ENCODE results near the gene LYPD5. TPM values are rescaled to one million over a fixed set of nuclear protein-coding genes. Genes with fewer than 3 reads are reported as not detected.
A peak's percentile ranks its signal among the peaks of the same experiment; 100 is the strongest.
"Not testable (repeated sequence)": the region's sequence is repeated elsewhere in the genome, so short reads cannot be mapped to it uniquely, and the experiment has no call there.

LYPD5 gene
- total RNA-seq, 1 donor from 2014 or later: 2.0 TPM

DNA sequence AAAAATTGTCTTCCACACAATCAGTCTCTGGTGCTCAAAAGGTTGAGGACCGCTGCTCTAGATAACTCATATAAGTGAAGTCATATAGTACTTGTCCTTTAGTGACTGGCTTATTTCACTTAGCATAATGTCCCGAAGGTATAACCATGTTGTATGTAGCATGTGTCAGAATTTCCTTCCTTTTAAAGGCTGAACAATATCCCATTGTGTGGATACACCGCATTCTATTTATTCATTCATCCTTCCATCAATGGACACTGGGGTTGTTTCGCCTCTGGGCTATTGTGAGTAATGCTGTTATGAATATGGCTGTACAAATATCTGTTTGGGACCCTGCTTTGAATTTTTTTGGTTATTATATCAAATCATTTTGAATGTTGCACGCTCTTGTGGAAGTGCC lies 4.6 kb upstream of the LYPD5 start:
- DNase-seq (ENCODE audit: low spot score): no peak

DNA sequence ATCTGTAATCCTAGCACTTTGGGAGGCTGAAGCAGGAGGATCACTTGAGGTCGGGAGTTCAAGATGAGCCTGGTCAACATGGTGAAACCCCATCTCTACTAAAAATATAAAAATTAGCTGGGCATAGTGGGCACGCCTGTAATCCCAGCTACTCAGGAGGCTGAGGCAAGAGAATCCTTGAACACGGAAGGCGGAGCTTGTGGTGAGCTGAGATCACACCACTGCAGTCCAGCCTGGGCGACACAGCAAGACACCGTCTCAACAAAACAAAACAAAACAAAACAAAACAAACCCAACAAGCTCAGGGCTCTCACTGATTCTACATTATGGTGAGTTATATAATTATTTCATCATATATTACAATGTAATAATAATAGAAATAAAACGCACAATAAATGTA lies 4.2 kb upstream of the LYPD5 start:
- not testable (repeated sequence) for DNase-seq (ENCODE audit: low spot score)

DNA sequence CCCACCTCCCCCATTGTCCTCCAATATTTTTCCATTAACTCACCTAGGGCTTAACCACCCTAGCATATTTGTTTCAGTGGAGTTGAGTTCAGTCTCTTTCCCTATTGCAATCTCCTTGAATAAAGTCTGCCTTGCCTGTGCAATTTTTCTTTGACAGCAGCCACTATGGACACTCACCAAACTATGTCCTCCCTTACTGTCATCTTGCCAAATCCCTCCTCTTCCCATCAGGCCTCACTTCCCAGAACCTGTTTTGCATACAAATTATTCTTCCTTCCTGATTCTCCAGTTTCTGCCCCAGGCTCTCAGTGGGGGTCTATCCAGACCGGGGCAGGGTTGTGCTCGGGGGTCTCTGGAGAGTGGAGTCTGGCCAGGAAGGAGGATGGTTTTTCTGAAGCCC lies 2.2 kb upstream of the LYPD5 start:
- DNase-seq (ENCODE audit: low spot score): no peak

GRCh38 chr19:43799502-43800142 lies 2.6 kb downstream of the LYPD5 start:
- no peak for DNase-seq (ENCODE audit: low spot score)

DNA sequence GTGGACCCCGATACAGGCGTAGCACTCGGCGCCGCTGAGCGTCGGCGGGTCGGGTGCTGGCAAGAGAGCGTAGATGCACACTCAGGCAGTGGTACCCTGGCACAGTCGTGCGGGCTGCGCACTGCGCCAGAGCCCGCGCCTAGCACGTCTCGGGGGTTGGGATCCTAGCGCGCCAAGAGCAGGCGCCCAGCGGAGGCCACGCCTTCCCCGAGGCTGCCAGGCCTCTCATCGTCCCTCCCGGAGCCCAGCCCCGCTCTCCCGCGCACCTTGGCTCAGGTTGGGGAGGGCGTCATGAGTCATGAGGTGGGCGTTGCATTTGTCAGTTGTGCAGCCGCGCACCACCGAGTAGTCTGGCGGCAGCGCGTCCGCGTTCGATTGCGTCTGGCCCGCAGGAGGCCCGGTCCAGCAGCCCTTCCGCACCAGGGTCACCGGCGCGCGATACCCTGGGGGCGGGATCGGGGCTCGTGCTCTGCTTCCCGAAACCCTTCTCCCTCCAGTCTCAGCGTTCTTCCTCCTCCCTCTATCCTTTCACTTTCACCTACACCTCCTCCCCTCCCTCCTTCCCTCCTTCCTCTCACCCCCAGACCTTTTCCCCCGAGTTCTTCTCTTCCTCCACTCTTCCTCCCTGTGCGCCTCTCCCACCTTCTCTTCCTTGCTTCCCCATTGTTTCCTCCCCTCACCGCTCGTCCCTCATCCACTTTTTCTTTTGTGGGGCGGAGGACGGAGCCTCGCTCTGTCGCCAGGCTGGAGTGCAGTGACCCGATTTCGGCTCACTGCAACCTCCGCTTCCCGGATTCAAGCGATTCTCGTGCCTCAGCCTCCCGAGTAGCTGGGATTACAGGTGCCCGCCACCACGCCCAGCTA lies 3.5 kb downstream of the LYPD5 start:
- no peak for DNase-seq (ENCODE audit: low spot score)

GRCh38 chr19:43798026-43798545 lies 4.2 kb downstream of the LYPD5 start:
- peak; percentile 71 for DNase-seq (ENCODE audit: low spot score)

GRCh38 chr19:43797556-43797955 lies 4.7 kb downstream of the LYPD5 start:
- peak; percentile 73 for DNase-seq (ENCODE audit: low spot score)

DNA sequence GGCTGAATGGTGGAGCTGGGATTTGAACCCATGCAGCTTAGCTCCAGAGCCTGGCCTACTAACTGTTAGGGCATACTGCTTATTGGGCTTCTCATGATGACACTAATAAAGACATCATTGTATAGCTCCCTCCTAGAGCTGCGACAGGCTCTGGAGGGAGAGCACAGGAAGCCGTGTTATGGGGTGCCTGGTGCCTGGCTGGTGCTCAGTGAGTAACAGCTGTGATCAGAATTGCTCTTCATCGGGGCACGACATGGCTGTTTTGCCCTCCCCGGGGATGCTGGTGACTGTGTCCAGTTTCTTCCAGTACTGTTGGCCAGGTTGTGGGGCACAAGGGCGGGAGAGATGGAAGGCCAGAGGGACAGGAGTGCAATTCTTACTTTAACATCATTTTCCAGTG lies 5.1 kb downstream of the LYPD5 start:
- DNase-seq (ENCODE audit: low spot score): peak; percentile 73

DNA sequence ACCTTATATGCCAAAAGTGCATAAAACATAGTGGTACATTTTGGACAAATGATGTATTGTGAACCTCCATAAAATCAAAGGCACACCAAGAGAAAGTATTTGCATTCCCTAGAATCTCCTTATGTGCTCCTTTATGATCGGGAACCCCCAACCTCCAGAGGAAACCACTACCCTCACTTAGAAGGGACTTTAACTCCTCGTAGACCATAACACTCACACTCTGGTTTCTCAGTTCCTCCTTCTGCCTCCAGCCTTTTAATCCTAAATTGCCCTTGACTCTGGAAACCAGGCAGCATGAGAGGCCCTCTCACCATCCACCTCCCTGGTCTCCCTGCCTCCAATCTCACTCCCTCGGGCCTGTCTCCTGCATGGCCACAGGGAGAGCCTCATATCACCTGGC lies 11.7 kb downstream of the LYPD5 start:
- no peak for DNase-seq (ENCODE audit: low spot score)

DNA sequence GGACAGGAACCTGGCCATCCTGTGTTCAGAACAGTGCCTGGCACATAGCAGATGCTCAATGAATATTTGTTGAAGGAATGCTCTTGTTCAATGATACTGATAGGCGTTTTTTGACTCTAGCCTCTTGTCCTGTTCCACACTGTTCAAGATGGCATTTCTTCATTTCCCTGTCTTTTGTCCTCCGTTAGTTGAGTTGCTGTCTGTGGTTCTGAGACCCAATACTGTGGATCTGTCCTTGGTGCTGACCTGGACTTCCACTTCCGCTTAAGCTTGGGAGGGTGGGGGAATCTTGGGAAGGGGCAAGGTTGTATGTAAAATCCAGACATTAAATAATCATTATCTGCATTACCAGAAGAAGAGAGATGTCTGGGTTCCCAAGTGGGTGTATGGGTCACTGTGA lies 13.2 kb downstream of the LYPD5 start:
- no peak for DNase-seq (ENCODE audit: low spot score)

DNA sequence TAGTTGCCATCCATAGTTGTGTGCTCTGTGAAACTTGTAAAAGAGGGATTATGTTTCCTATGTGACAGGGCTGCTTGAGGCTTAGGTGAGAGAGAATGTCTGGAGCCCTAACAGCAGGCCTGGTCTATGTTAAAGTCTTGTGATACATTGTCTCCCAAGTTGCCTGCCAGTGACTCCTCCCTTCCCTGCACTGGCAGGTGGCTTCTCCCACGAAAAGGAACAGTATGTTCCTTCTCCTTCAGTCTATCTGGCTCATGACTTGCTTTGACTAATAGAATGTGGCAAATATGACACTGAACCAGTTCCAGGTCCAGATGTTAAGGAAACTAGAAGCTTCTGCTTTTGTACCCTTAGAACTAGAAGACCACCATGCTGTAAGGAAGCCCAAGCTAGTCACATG lies 15.6 kb downstream of the LYPD5 start:
- no peak for DNase-seq (ENCODE audit: low spot score)

DNA sequence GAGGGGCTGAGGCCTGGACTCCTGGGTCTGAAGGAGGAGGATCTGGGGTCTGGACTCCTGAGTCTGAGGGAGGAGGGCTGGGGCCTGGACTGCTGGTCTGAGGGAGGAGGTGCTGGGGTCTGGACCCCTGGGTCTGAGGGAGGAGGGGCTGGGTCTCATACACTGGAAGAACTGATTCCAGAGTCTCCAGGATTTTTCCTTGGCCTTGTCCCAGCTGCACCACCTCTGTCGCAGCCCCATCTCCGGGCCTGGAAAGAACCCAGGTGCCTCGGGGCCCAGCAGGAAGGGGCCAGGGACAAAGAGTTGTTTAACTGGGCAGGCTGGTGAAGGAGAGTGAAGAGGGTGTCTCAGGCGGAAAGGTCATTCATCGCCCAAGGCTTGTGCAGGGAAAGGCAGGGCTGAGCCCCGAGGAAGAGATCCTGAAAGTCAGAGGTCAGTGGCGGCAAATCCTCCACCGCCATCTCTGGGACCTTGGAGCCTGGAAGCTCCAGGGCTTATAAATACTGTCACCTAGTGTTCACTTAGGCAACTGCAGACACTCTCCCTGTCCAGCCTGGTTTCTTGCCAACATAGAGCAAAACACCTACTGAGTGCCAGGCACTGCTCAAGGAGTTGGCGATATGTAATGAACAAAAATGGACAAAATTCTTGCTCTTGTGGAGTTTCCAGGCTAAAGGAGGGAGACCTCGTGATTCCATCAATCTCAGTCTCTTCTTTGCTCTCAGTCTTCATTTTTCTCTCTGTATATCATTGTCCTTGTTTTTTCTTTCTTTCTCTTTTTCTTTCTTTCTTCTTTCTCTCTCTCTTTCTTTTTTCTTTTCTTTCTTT lies 17.1 kb downstream of the LYPD5 start:
- DNase-seq (ENCODE audit: low spot score): no peak

GRCh38 chr19:43784241-43784980 lies 17.8 kb downstream of the LYPD5 start:
- no peak for DNase-seq (ENCODE audit: low spot score)

- DNase-seq (ENCODE audit: low spot score): no peak
Observed at GRCh38 chr19:43783636-43784035, 18.6 kb downstream of the LYPD5 start.

DNA sequence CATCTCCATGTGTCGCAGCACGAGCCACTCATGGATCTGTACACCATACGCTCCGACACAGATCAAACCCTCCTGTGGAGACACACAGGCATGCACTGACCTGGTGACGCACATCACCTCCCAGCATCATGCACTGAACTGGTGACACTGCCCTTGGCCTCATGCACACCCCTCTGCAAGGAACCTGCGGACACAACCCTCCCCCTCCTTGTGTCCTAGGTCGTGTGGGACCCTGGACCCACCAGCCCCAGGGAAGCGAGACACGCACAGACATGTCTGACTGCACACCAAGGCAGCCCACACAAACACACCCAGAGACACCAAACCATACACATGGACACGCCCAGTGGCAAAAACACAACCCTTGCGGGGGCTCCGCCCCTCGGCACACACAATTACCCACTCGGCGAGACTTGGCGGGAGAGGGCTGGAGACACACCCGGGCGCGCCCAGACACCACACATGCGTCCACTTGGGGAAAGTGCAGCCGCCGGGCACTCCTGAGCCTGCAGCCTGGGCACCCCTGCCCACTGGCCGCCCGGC lies 19.5 kb downstream of the LYPD5 start:
- no peak for DNase-seq (ENCODE audit: low spot score)

- DNase-seq (ENCODE audit: low spot score): no peak
Observed at GRCh38 chr19:43782311-43782660, 20.0 kb downstream of the LYPD5 start.

- DNase-seq (ENCODE audit: low spot score): no peak
Observed at GRCh38 chr19:43781630-43782310, 20.5 kb downstream of the LYPD5 start.

GRCh38 chr19:43780706-43781525 lies 21.3 kb downstream of the LYPD5 start, which contains the start of gene KCNN4:
Gene KCNN4 (minus strand): TSS chr19:43780973. CDS start chr19:43780861, 112 bp downstream.
- DNase-seq (ENCODE audit: low spot score): no peak

- no peak for DNase-seq (ENCODE audit: low spot score)
Observed at GRCh38 chr19:43779820-43780219, 22.4 kb downstream of the LYPD5 start.
